Immature natural killer cell (primary cell): ENCODE data around the gene AK4. TPM values are rescaled to one million over a fixed set of nuclear protein-coding genes. Genes with fewer than 3 reads are reported as not detected.

ENCODE experiments used
- DNase-seq, 3 donors: peaks; one replicate each; pipeline ENCODE4 v3.0.0; 2022; ENCODE audit warnings: mixed read lengths in 1 of 3
- H3K27ac Mint-ChIP-seq, 6 donors: one replicate each; pipeline ENCODE4 v1.8.0; 2020; ENCODE audit warnings: mixed read lengths in 6 of 6, mild to moderate bottlenecking in 5 of 6, inconsistent platforms in 4 of 6, moderate library complexity in 3 of 6
- H3K27me3 Mint-ChIP-seq, 3 donors: one replicate each; pipeline ENCODE4 v1.8.0; 2020 to 2021; ENCODE audit warnings: low read depth in 3 of 3, mild to moderate bottlenecking in 3 of 3, mixed read lengths in 3 of 3, moderate library complexity in 3 of 3, inconsistent platforms in 1 of 3
- H3K36me3 Mint-ChIP-seq, 3 donors: one replicate each; pipeline ENCODE4 v1.8.0; 2020; ENCODE audit warnings: mixed read lengths in 3 of 3, inconsistent platforms in 2 of 3, mild to moderate bottlenecking in 2 of 3
- H3K4me1 Mint-ChIP-seq, 2 donors: one replicate each; pipeline ENCODE4 v1.8.0; 2020; ENCODE audit warnings: inconsistent platforms in 2 of 2, mild to moderate bottlenecking in 2 of 2, mixed read lengths in 2 of 2, moderate library complexity in 1 of 2
- H3K4me3 Mint-ChIP-seq, 5 donors: one replicate each; pipeline ENCODE4 v1.8.0; 2020; ENCODE audit warnings: mild to moderate bottlenecking in 5 of 5, mixed read lengths in 5 of 5, inconsistent platforms in 3 of 5, moderate library complexity in 3 of 5
- H3K9me3 Mint-ChIP-seq, 6 donors: one replicate each; pipeline ENCODE4 v1.8.0; 2020; ENCODE audit warnings: mild to moderate bottlenecking in 6 of 6, mixed read lengths in 6 of 6, inconsistent platforms in 4 of 6, moderate library complexity in 3 of 6
- polyA plus RNA-seq, 3 donors: library from polyadenylated mRNA; unstranded; fragments of 300-500 nt; fragmentation: Illumina TruSeq; gene quantifications; one replicate each; pipeline ENCODE4 v1.2.3, GENCODE V29; 2021

AK4 gene
- polyA plus RNA-seq, 3 donors from 2014 or later: 0.41 TPM; not detected in 2

DNA sequence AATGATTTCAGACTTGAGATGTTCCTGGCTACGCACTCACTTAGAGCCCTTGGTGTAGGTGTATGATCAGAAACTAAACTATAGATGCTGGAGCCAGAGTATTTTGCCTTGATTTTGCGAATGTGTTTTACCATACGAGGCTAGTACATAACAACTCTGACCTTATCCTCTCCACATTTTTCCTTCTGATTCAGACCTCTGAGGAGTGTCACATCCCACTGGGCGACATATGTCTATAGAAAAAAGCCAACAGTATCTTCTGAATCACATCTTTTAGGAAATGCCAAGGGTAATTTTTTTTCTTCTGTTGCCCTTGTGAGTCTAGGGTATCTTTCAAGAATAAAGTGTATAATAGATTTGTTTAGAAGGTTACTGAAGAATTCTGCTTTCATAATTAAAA lies 49.6 kb downstream of the AK4 start:
- no peaks in the 10 kb centered on the region for H3K36me3 Mint-ChIP-seq
- H3K27me3 Mint-ChIP-seq: peaks cover 6 to 8% (median 6%) of the 10 kb centered on the region in 3 donors
- no peak for DNase-seq
- no peaks in the 10 kb centered on the region for H3K9me3 Mint-ChIP-seq
- no peak overlapping the region for H3K4me3 Mint-ChIP-seq
- no peak overlapping the region for H3K27ac Mint-ChIP-seq
- no peaks in the 10 kb centered on the region for H3K4me1 Mint-ChIP-seq

DNA sequence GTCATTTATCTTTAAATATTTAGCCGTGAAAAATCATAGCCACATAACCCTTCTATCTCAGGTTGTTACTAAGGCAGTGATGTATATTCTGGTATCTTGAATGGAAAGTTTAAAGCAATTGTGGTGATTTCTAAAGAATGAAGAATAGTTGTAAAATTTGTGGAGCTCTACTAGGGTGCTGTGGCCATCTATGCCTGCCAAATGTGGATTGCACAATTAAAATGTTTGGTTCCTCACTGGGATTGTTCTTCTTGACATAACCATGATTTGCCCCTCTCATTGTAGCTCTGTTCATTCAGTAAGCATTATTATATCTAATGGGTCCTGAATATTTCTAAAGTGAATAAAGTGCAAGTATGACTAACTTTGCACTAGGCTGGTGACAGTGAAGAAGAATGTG lies 50.1 kb downstream of the AK4 start:
- no peaks in the 10 kb centered on the region for H3K36me3 Mint-ChIP-seq
- no peak overlapping the region for H3K4me3 Mint-ChIP-seq
- peaks cover 6 to 8% (median 6%) of the 10 kb centered on the region in 3 donors for H3K27me3 Mint-ChIP-seq
- DNase-seq: no peak
- H3K27ac Mint-ChIP-seq: no peak overlapping the region
- H3K4me1 Mint-ChIP-seq: no peaks in the 10 kb centered on the region
- no peaks in the 10 kb centered on the region for H3K9me3 Mint-ChIP-seq

DNA sequence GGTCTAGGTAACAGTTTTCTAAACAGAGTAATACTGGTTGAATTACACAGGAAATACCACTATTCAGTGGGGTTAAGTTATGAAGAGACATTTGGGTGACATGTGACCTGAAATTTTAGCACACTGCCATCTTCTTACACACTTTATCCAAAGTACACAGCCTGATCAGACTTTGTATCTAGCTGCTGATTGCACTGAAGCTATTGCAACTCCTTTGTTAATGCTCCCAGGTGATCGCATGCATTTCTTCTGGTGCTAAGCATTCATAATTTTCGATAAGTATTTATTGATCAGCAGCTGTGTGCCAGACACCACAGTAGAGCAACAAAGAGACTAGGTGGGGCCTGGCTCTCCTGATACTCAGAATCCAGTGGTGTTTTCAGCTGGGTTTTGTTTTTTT lies 52.4 kb downstream of the AK4 start:
- no peak for DNase-seq
- no peak overlapping the region for H3K4me3 Mint-ChIP-seq
- H3K4me1 Mint-ChIP-seq: no peaks in the 10 kb centered on the region
- H3K27ac Mint-ChIP-seq: no peak overlapping the region
- H3K36me3 Mint-ChIP-seq: no peaks in the 10 kb centered on the region
- H3K9me3 Mint-ChIP-seq: no peaks in the 10 kb centered on the region
- H3K27me3 Mint-ChIP-seq: peaks cover 6 to 8% (median 6%) of the 10 kb centered on the region in 3 donors

DNA sequence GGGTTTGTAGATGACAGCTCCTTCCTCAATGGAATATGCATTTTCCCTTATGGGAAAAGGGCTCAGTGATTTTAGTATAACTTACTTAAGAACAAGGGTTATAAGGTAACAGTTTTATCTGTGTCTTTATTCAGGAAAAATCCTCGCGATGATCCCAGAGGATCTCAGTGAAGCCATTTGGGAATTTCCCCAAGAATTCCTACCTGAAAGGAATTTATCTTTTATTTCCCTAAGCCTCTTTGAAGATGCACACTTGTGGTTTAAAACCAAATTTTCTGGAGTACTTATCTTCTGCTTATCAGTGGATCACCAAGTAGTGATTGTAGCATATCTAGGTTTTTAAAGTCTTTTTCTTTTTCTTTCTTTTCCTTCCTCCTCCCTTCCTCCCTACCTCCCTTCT lies 58.8 kb downstream of the AK4 start:
- no peak overlapping the region for H3K4me3 Mint-ChIP-seq
- no peak for DNase-seq
- H3K36me3 Mint-ChIP-seq: no peaks in the 10 kb centered on the region
- peaks cover 0 to 3% of the 10 kb centered on the region in 2 donors for H3K4me1 Mint-ChIP-seq
- peaks cover 3 to 4% (median 3%) of the 10 kb centered on the region in 3 donors for H3K27me3 Mint-ChIP-seq
- no peak overlapping the region for H3K27ac Mint-ChIP-seq
- no peaks in the 10 kb centered on the region for H3K9me3 Mint-ChIP-seq

DNA sequence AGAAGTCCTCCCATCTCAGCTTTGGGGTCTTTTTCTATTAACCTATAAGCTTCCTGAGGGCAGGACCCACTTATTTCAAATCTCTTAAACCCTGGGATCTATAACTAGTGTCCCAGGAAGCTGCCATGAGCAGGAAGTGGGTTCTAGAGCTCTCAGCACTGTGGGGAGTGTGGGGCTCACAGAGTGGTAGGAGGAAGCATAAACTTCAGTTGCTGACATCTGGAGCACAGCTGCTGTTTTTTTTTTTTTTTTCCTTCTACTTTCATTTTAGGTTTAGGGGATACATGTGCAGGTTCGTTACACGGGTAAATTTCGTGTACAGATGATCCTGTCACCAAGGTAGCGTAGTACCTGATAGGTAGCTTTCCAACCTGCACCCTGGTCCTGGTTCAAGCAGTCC lies 59.3 kb downstream of the AK4 start:
- Mint-ChIP-seq H3K36me3 (no peaks in the 10 kb centered on the region), H3K4me1 (peaks cover 0 to 3% of the 10 kb centered on the region in 2 donors), H3K9me3 (no peaks in the 10 kb centered on the region), H3K27ac (peak overlapping the region in 1 of 6 donors; percentile 52), H3K4me3 (no peak overlapping the region), H3K27me3 (peaks cover 3 to 4% (median 3%) of the 10 kb centered on the region in 3 donors)
- no peak for DNase-seq

DNA sequence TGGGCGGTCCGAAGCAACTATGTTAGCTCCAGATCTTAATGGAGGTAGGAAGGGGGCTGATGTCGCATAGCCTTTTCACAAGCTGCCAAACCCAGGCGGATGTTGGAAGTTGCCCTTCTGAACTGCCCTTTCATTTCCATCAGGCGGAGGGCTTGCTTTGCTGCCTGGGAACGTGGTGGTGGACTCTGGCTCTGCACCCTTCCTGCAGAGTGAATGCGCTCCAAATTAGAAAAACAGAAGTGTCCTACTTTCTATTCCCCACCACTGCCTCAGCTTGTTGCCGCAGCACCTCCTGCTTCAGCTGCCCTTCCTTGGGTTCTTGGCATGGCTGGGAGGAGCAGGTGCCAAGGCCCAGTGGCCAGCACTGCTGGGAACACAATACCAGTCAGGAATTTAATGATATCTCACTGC lies 60.6 kb downstream of the AK4 start:
- no peak overlapping the region for H3K4me3 Mint-ChIP-seq
- H3K4me1 Mint-ChIP-seq: peaks cover 0 to 3% of the 10 kb centered on the region in 2 donors
- no peaks in the 10 kb centered on the region for H3K9me3 Mint-ChIP-seq
- H3K36me3 Mint-ChIP-seq: no peaks in the 10 kb centered on the region
- peaks cover 3 to 4% (median 4%) of the 10 kb centered on the region in 3 donors for H3K27me3 Mint-ChIP-seq
- DNase-seq: no peak
- H3K27ac Mint-ChIP-seq: no peak overlapping the region

DNA sequence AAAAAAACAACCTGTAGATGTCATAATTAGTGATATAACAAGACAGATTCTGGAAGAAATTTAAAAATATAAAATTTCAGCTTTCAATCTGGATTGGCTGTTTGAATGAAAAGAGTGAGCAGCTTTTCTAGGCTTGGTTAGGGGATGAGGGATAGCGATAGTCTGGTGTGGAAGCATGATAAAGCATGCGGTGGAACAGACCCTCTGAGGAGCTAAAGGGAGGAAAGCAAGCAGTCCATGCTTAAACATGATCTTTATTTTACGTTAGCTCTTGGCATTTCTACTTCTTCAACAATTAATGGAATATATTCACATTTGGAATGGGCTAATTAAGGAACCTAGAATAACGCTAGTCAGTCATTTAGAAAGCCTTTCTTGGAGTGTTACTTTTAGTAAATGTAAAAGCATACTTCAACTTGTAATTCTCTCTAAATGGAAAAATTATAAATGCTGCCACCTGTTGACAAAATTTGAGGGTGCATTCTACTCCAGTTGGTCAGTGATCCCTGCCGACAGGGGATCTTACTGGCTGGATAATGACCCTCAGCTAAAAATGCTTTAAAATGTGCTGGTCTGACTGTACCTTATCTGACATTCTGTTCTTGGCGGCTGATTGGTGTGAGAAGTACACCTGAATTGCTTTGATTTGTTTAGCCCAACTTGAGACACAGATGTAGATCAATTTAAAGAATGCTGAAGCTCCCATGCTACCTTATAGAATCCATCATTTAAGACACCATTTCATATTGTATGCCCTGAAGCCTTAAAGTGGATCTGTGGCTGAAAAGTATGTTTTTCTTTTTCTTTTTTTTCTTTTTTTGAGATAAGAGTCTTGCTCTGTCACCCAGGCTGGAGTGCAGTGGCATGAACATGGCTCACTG lies 61.2 kb downstream of the AK4 start:
- no peaks in the 10 kb centered on the region for H3K9me3 Mint-ChIP-seq
- H3K4me1 Mint-ChIP-seq: peaks cover 0 to 3% of the 10 kb centered on the region in 2 donors
- H3K36me3 Mint-ChIP-seq: no peaks in the 10 kb centered on the region
- peak in 1 of 3 donors; percentile 6 for DNase-seq
- H3K27me3 Mint-ChIP-seq: peaks cover 3 to 4% (median 4%) of the 10 kb centered on the region in 3 donors
- no peak overlapping the region for H3K27ac Mint-ChIP-seq
- no peak overlapping the region for H3K4me3 Mint-ChIP-seq

DNA sequence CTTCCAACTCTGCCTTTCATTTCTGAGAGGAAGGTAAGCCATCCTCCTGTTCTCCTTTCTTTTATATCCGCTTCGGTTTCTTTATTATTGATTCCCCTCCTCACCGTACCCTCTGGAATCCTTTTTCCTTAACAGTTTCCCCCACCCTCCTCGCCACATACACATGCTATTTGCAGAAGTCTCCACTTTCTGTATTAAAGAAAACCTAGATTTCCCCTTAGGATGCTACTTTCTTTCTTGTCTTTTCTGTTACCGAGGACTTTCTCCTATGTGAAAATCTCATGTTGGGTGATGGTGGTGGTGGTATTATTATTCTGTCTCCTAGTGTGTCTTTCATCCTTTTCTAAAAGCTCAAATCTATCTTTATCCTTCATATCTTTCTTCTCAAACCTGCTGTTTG lies 62.3 kb downstream of the AK4 start:
- Mint-ChIP-seq H3K9me3 (no peaks in the 10 kb centered on the region), H3K4me1 (peaks cover 0 to 3% of the 10 kb centered on the region in 2 donors), H3K4me3 (no peak overlapping the region), H3K27ac (no peak overlapping the region), H3K36me3 (no peaks in the 10 kb centered on the region), H3K27me3 (peaks cover 3 to 4% (median 4%) of the 10 kb centered on the region in 3 donors)
- DNase-seq: no peak

DNA sequence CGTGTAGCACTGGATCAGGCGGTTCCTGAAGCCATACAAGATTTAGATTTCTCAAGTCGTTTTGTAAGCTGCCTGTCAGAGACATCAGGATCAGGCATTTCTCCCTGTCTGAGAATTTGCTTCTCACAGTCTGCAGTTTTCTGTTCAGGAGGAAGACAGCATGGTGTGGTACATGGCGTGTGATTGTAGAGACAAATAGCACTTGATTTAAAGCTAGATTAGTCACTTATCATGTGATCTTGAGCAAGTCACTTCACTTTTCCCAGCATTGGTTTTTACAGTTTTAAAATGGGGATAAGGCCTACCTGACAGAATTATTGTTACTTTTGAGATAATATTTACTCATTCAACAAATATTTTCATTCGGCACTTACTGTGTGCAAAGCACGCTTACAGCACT lies 63.3 kb downstream of the AK4 start:
- H3K27me3 Mint-ChIP-seq: peaks cover 2 to 4% (median 3%) of the 10 kb centered on the region in 3 donors

DNA sequence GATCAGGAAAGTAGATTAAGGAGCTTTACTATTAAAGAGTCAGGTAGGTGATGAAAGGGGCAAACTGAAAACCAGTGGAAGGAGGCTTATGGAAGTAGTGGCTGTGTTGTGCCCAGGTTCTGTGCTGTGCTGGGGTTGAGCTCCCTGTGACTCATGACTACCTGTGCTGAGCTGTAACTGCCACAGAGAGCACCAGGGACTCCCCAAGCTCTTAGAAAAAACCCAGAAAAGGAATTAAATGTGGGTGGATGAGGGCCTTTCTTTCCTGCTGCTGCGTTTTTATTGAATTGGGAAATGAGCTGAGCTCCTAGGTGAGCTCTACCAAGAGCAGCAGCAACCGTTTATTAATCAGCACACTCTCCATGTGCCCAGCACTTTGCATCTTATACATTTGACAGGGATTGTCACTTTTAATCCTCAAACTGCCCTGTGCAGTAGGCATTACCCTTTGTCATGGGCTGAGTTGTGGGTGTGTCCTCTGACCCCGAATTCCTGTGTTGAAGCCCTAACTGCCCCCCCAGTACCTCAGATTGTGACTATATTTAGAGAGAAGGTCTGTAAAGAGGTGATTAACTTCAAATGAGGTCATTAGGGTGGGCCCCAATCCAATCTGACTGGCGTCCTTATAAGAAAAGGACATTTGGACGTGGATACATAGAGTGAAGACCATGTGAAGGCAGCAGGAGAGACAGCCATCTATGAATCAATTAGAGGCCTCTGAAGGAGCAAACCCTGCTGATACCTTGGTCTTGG lies 65.4 kb downstream of the AK4 start:
- Mint-ChIP-seq H3K9me3 (no peaks in the 10 kb centered on the region), H3K27me3 (peaks cover 0 to 4% (median 2%) of the 10 kb centered on the region in 3 donors), H3K4me1 (peaks cover 0 to 5% of the 10 kb centered on the region in 2 donors), H3K4me3 (no peak overlapping the region), H3K36me3 (no peaks in the 10 kb centered on the region), H3K27ac (peak overlapping the region in 1 of 6 donors; percentile 14)
- DNase-seq: no peak

More for the DNA sequence above, 63.3 kb downstream of the AK4 start:
- H3K4me3 Mint-ChIP-seq: no peak overlapping the region
- no peaks in the 10 kb centered on the region for H3K36me3 Mint-ChIP-seq
- H3K9me3 Mint-ChIP-seq: no peaks in the 10 kb centered on the region
- DNase-seq: no peak
- H3K27ac Mint-ChIP-seq: no peak overlapping the region
- H3K4me1 Mint-ChIP-seq: peaks cover 3 to 5% of the 10 kb centered on the region in 2 donors

DNA sequence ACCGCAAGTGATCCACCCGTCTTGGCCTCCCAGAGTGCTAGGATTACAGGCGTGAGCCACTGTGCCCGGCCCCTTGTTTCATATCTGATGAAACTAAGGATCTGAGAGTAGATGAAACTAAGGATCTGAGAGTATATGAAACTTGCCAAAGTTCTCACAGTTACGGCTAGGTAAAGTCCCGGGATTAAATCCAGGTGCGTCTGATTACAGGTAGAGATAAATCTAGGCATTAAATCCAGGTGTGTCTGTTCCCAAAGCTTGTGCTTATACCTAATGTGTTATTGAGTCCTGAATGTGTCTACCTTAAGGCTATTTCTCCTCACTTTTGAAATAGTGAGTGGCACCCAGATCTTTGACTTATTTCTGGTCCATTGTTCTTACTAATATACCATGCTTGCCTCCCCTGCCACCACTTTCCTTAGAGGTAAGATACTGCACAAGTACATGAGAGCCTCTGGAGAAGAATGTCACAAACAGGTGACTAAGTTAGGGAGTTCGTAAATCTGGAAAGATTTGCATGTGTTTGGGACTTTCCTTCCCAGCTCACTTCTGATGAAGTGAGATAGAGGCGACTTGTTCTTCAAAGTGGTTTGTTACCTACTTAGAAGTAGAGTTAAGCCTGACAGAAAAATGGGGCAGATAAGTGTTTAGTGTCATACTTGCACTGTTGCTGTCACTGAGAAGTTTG lies 66.5 kb downstream of the AK4 start:
- Mint-ChIP-seq H3K4me1 (peaks cover 0 to 5% of the 10 kb centered on the region in 2 donors), H3K27ac (no peak overlapping the region), H3K4me3 (no peak overlapping the region), H3K9me3 (no peaks in the 10 kb centered on the region), H3K27me3 (peaks cover 0 to 4% (median 2%) of the 10 kb centered on the region in 3 donors), H3K36me3 (no peaks in the 10 kb centered on the region)
- DNase-seq: no peak

DNA sequence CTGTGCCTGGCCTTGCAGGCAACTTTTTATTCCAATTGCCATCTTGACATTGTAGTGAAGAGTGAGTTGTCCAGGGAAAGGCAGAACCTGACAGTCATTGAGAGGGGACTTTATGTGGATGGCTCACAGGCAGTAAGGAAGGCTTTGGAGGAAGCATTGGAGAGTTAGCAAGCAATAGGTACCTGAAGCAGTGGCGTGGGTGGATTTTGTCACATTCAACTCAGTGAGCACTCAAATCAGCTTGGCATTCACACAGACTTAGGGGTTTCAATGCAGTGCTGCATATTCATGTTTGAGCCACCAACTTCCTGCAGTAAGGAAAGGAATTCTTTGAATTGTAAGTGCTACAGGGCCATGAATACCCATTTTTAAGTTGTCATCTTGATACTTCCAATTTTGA lies 69.0 kb downstream of the AK4 start:
- Mint-ChIP-seq H3K27ac (no peak overlapping the region), H3K4me1 (peaks cover 0 to 5% of the 10 kb centered on the region in 2 donors), H3K4me3 (no peak overlapping the region), H3K27me3 (peaks cover 3 to 4% (median 3%) of the 10 kb centered on the region in 3 donors), H3K36me3 (no peaks in the 10 kb centered on the region), H3K9me3 (no peaks in the 10 kb centered on the region)
- no peak for DNase-seq

DNA sequence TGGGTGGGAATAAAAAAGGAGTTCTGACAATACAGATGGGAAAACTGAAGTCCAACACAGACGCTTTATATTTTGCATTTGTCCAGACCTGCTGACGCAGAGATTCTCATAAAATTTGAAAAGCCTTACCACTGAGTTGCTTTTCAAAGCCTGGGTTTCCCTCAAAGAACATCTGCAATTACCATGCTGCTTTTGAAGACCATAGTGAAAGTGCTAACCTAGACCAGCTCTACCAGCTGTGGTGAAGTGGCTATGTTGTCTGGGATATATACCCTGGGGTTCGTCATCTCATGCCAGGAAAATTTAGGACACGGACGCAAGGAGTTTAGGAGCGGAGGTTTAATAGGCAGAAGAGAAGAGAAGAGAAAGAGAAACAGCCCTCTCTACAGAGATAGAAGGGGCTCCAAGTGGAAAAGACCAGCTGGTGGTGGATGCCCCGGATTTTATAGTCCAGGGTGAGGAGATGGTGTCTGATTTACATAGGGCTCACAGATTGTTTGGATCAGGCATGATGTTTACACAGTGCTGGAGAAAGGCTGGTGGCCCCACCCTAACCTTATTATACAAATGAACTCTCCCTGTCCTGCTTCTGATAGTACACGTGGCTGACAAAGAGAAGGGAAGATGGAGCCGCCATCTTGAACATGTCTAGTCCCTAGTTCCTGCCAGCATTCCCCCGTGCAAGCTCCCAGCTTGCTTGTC lies 73.8 kb downstream of the AK4 start:
- no peaks in the 10 kb centered on the region for H3K36me3 Mint-ChIP-seq
- H3K4me3 Mint-ChIP-seq: no peak overlapping the region
- no peak overlapping the region for H3K27ac Mint-ChIP-seq
- no peaks in the 10 kb centered on the region for H3K4me1 Mint-ChIP-seq
- H3K27me3 Mint-ChIP-seq: peaks cover 2 to 6% (median 4%) of the 10 kb centered on the region in 3 donors
- H3K9me3 Mint-ChIP-seq: no peaks in the 10 kb centered on the region
- no peak for DNase-seq
